H1 (cell line): Measurements from ENCODE around the gene SPPL3.

Source experiments
- CEBPB ChIP-seq: IDR thresholded peaks from 2 replicates; pipeline ENCODE4 v1.6.1; 2012; ENCODE audit warnings: low read depth, low read length
- CREB1 ChIP-seq: IDR thresholded peaks from 2 replicates; pipeline ENCODE4 v1.6.1; 2012; ENCODE audit warnings: inconsistent platforms
- EGR1 ChIP-seq: IDR thresholded peaks from 2 replicates; pipeline ENCODE4 v1.6.1; 2011; ENCODE audit warnings: low read depth, low read length, borderline replicate concordance
- EZH2 ChIP-seq: fragments of 200-600 bp; sonication (generic); IDR thresholded peaks from 2 replicates; pipeline ENCODE4 v1.7.1; 2012; ENCODE audit warnings: low read depth, mild to moderate bottlenecking, moderate library complexity, low read length, inconsistent platforms; ENCODE audit not compliant: severe bottlenecking
- JUND ChIP-seq: IDR thresholded peaks from 2 replicates; pipeline ENCODE4 v1.6.1; 2011; ENCODE audit warnings: mild to moderate bottlenecking, improper control_type of control experiment, low read length
- POLR2A ChIP-seq, 2 experiments: IDR thresholded peaks; 1 replicate in 1 of 2; 2 replicates in 1 of 2; pipeline ENCODE4 v1.6.1; 2011; ENCODE audit warnings: low read depth in 2 of 2, low read length in 2 of 2, mild to moderate bottlenecking in 2 of 2; ENCODE audit errors: control extremely low read depth in 1 of 2
- POLR2AphosphoS5 ChIP-seq: IDR thresholded peaks from 2 replicates; pipeline ENCODE4 v1.6.1; 2011; ENCODE audit warnings: low read depth, low read length
- RAD21 ChIP-seq, 2 experiments: IDR thresholded peaks in 1 of 2; conservative IDR thresholded peaks in 1 of 2; 2 replicates each; pipeline ENCODE4 v1.6.1; 2011; ENCODE audit warnings: low read depth in 2 of 2, low read length in 2 of 2, improper control_type of control experiment in 1 of 2, inconsistent platforms in 1 of 2, mild to moderate bottlenecking in 1 of 2, moderate library complexity in 1 of 2
- SRF ChIP-seq: IDR thresholded peaks from 2 replicates; pipeline ENCODE4 v1.6.1; 2011; ENCODE audit warnings: mild to moderate bottlenecking, low read depth, low read length, moderate library complexity
- TF ChIP-seq, protein P1 (sequence below), 3 experiments: IDR thresholded peaks; 1 replicate in 2 of 3; 2 replicates in 1 of 3; pipeline versions ENCODE4 v1.5.1 to v1.6.1; 2011; ENCODE audit warnings: low read length in 3 of 3, mild to moderate bottlenecking in 3 of 3, inconsistent platforms in 2 of 3, low read depth in 1 of 3, moderate library complexity in 1 of 3; ENCODE audit not compliant: insufficient read depth in 1 of 3; ENCODE audit errors: control extremely low read depth in 1 of 3

- TF ChIP-seq CEBPB (no peak), RAD21 (IDR thresholded peaks at IDR 0.05 in 1 of 2, conservative IDR thresholded peaks at IDR 0.05 in 1 of 2; ENCODE audit: low read depth in 2 of 2, low read length in 2 of 2) (no peak), EZH2 (no peak), POLR2A (IDR thresholded peaks at IDR 0.05; ENCODE audit: control extremely low read depth in 1 of 2, low read depth in 2 of 2, low read length in 2 of 2) (no peak), EGR1 (no peak), CREB1 (no peak), SRF (no peak), POLR2AphosphoS5 (no peak), JUND (no peak)
- TF ChIP-seq, protein P1, sequence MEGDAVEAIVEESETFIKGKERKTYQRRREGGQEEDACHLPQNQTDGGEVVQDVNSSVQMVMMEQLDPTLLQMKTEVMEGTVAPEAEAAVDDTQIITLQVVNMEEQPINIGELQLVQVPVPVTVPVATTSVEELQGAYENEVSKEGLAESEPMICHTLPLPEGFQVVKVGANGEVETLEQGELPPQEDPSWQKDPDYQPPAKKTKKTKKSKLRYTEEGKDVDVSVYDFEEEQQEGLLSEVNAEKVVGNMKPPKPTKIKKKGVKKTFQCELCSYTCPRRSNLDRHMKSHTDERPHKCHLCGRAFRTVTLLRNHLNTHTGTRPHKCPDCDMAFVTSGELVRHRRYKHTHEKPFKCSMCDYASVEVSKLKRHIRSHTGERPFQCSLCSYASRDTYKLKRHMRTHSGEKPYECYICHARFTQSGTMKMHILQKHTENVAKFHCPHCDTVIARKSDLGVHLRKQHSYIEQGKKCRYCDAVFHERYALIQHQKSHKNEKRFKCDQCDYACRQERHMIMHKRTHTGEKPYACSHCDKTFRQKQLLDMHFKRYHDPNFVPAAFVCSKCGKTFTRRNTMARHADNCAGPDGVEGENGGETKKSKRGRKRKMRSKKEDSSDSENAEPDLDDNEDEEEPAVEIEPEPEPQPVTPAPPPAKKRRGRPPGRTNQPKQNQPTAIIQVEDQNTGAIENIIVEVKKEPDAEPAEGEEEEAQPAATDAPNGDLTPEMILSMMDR (IDR thresholded peaks at IDR 0.05; ENCODE audit: control extremely low read depth in 1 of 3, insufficient read depth in 1 of 3, low read depth in 1 of 3, low read length in 3 of 3), result no peak
These were observed 145.2 kb downstream of the SPPL3 start for GRCh38 chr12:120758798-120759590.
